GM19240 (cell line): ENCODE results near the gene GATAD2B.
"Not testable (repeated sequence)": the region's sequence is repeated elsewhere in the genome, so short reads cannot be mapped to it uniquely, and the experiment has no call there.

Experiments
- DNase-seq: peaks from one replicate; pipeline ENCODE4 v3.0.0; 2011; ENCODE audit warnings: low spot score; ENCODE audit not compliant: insufficient read length

The GATAD2B gene

GRCh38 chr1:153778824-153779519, 143.8 kb downstream of the GATAD2B start:
- no peak for DNase-seq

DNA sequence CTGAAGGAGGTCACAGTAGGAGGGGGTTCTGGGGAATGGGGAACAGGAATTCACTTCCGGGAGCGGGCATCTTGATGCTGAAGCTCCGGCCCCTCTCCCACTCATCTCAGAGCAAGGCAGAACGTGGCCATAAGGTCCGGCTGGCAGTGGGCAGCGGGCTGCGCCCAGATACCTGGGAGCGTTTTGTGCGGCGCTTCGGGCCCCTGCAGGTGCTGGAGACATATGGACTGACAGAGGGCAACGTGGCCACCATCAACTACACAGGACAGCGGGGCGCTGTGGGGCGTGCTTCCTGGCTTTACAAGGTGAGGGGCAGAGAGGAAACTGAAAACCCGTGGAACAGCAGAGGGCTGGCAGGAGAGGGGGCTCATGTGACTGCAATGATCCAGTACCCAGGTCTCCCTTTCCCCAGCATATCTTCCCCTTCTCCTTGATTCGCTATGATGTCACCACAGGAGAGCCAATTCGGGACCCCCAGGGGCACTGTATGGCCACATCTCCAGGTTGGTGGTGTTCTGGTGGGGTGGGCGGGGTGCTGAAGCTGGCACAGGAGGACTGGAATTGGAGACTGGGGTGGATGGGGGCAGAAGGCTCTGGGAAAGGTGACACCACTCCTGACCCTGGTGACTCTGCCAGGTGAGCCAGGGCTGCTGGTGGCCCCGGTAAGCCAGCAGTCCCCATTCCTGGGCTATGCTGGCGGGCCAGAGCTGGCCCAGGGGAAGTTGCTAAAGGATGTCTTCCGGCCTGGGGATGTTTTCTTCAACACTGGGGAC, 144.5 kb downstream of the GATAD2B start:
- DNase-seq = no peak

DNA sequence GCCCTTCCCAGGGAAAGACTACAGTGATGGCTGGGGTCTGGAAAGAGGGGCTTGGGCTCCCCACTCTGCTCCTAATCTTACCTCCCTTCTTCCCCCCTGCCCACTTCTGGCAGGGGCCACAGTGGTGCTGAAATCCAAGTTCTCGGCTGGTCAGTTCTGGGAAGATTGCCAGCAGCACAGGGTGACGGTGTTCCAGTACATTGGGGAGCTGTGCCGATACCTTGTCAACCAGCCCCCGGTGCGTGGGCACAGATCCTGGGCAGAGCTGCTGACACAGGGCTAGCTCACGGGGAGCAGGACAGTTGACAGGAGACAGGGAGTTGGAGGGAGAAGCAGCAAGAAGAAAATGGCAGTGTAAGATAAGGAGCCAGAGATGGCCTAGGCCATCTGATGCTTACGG, 145.1 kb downstream of the GATAD2B start:
- DNase-seq = no peak

- no peak for DNase-seq
Observed at GRCh38 chr1:153776845-153777370, 145.9 kb downstream of the GATAD2B start.

- DNase-seq = no peak
Observed at GRCh38 chr1:153776352-153776751, 146.4 kb downstream of the GATAD2B start.

DNA sequence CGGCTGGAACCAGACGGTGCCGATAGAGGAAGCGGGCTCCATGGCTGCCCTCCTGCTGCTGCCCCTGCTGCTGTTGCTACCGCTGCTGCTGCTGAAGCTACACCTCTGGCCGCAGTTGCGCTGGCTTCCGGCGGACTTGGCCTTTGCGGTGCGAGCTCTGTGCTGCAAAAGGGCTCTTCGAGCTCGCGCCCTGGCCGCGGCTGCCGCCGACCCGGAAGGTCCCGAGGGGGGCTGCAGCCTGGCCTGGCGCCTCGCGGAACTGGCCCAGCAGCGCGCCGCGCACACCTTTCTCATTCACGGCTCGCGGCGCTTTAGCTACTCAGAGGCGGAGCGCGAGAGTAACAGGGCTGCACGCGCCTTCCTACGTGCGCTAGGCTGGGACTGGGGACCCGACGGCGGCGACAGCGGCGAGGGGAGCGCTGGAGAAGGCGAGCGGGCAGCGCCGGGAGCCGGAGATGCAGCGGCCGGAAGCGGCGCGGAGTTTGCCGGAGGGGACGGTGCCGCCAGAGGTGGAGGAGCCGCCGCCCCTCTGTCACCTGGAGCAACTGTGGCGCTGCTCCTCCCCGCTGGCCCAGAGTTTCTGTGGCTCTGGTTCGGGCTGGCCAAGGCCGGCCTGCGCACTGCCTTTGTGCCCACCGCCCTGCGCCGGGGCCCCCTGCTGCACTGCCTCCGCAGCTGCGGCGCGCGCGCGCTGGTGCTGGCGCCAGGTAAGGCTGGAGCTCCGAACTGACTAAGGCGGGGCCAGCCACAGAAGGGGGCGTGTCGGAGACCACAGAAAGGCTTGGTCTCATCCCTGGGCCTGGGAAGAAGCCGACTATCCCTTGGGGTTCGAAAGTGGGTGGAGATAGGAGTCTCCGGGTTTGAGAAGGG, 147.1 kb downstream of the GATAD2B start:
- DNase-seq = peak; percentile 32

DNA sequence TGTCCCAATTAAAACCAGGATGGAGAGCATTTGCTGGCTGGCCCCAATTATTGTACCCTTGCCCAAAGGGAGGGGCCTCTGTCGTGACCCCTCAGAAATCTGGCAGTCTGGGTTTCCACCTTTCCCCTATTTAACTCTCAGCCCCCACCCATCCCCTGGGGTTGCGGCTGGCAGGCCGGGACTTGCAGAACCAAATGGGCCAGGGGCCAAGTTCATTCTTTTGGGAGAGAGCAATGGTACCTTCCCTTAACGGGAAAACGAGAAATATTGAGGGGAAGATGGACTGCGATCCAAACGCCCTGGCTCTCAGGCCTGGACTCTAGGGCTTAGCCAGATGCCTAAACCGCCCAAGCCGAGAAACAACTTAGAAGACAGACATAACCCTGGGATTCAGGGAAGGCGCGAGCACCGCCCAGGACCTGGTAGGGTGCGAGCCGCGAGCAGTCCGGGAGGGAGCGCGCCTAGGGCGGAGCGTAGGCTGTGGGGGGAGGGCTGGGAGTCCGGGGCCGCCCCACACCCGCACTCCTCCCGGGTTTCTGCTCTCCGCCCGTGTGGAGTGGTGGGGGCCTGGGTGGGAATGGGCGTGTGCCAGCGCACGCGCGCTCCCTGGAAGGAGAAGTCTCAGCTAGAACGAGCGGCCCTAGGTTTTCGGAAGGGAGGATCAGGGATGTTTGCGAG, 147.9 kb downstream of the GATAD2B start, which contains the start of gene SLC27A3:
Gene SLC27A3 (plus strand): TSS at position 628 of the 678 bp plus-strand sequence. CDS start 91 bp downstream, outside the sequence.
- no peak for DNase-seq

DNA sequence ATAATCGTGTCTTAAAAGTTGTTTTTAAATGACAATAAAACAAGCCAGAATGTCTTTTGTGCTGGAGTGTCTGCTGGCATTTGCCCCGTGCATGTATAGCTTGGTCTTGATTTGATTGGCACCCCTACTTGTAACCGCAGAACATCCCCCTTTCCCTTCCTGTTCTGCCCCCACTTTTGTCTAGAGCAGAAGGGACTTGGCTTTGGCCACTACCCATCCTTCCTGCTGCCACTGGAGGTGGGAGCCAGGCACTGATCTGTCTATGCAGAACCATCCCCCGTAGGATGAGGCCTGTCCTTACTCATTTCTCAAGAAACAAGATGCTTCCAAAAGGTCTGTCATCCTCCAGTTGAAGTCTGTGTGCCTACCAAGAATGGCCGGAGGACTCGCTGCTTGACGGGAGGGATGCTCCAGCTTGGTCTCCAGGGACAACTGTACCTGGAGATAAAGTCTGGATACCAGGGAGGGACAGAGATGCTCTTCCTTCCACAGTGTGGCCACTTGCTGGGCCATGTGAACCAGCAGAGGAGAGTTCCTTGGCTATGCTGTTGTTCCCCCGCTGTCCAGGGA, 148.7 kb downstream of the GATAD2B start:
- DNase-seq = no peak

- DNase-seq = no peak
Observed at GRCh38 chr1:153773096-153773921, 149.5 kb downstream of the GATAD2B start.

DNA sequence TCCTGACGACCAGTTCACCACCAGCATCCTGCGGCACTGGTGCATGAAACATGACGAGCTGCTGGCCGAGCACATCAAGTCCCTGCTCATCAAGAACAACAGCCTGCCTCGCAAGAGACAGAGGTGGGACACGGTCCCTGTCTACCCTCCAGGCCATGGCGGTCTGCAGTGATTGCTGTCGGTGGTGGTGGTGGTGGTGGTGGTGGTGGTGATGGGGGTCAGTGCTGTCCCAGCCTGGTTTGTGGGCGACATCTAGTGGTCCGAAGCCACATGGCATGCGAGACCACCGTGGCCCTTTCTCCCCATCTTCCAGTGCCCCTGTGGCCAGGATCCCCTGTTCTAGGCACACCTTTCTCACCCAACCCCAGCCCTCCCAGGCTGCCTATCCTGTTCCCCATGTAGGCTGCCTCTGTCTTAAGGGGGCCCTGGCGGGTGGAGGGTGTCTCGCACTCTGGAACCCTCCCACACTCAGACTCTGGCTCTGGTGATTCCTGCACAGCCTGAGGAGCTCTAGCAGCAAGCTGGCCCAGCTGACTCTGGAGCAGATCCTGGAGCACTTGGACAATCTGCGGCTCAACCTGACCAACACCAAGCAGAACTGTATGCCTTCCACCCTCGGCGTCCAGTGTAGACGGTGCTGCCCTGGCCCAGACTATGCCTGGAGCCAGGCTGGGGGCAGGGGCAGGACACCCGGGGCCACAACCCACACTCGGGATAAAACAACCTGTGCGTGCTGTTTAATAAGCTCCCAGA, 150.8 kb downstream of the GATAD2B start:
- no peak for DNase-seq

- DNase-seq = no peak
Observed at GRCh38 chr1:153771261-153771660, 151.5 kb downstream of the GATAD2B start.

DNA sequence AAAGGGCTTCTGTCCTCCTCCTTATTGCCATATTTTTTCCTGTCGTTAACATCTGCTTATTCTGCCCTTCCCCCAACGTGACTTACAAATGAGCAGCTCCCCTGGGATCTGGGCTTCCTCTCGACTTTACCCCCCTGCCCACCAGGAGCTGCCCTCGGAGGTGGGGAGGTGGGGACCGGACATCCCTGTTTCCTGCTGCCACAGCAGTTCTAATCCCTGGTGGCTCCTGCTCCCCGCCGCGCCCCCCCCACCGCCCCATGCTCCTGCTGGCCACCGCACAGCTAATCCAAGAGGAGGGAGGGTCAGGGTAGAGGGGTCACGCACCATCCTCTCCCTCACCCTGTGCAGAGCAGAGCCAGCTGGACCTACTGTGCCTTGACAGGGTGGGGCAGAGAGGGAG, 152.0 kb downstream of the GATAD2B start:
- DNase-seq = no peak

- DNase-seq = no peak
Observed at GRCh38 chr1:153769221-153769620, 153.6 kb downstream of the GATAD2B start.

DNA sequence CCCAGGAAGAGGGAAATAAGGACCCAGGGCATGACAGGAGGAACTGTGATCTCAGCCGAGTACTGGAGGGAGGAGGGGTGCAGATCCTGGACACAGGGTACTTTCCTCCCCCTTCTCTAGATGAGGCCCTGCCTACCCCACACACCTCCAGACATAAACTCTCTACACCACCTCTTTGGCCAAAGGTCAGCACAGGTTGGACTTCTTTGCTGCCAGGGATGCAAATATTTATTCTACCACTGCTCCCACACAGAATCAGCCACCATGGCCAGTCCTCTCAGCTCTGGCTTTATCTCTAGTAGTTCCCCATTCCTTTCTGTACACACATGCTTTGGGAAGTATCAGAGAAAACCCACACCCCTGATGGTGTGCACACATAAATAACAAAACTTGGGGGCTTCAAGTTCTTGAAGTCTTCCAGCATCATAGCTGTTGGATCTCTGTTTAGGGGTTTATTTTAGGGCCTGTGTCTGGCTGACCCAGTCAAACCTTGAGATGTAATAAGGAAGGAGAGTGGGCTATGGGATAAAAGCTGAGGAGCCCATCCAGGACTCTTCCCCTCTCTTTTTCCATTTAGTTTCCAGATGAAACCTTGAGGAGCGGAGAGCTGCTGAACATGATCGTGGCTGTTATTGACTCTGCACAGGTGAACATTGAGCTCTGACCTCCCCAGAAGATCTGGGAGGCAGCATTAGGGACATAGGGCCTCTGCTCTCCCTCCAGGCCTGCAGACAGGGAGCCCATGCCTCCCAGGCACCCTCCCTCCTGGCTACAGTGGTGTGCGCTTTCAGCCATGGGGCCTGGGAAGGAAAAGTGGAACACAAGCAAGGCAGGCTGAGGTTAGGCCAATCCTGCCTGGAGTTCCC, 154.2 kb downstream of the GATAD2B start:
- DNase-seq = no peak

GRCh38 chr1:153767519-153767918, 155.3 kb downstream of the GATAD2B start:
- no peak for DNase-seq

DNA sequence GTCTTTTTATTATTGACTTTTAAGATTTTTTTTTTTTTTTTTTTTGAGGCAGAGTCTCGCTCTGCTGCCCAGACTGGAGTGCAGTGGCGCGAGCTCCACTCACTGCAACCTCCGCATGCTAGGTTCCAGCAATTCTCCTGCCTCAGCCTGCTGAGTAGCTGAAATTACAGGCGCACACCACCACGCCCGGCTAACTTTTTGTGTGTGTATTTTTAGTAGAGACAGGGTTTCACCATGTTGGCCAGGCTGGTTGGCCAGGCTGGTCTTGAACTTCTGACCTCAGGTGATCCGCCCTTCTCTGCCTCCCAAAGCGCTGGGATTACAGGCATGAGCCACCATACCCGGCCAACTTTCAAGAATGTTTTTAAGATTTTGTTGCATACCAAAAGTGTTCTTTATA, 156.1 kb downstream of the GATAD2B start:
- DNase-seq = not testable (repeated sequence)

DNA sequence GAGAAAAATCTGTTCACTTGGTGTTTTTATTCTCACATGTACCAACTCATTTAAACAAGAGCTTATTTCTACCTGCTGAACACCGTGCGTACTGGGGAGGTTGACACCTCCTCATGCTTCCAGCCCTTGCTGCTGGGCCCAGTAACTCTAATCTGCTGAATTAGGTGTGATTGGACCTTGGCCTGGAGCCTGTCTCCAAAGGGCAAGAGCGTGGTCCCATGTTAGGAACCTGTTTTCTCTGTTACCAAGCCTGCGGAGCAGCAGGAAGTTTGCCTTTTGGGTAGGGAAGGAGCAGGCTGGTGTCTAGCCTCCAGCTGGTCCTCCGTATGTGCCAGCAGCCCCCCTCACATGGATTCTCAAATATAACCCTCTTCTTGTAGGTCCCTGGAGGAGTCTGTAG, 158.5 kb downstream of the GATAD2B start:
- DNase-seq = no peak
